KMS-11 (cell line): ENCODE data around the gene ICOS.
"Not testable (repeated sequence)": the region's sequence is repeated elsewhere in the genome, so short reads cannot be mapped to it uniquely, and the experiment has no call there.

Experiments used
- H2AFZ ChIP-seq: fragments of 200-600 bp; sonication (generic); 2 replicates; pipeline ENCODE4 v1.6.1; 2016; ENCODE audit warnings: antibody characterized with exemption, mixed run types, low read depth
- H3K27ac ChIP-seq: fragments of 200-600 bp; sonication (generic); 2 replicates; pipeline ENCODE4 v1.6.1; 2016; ENCODE audit warnings: mild to moderate bottlenecking, mixed run types
- H3K27me3 ChIP-seq: fragments of 200-600 bp; sonication (generic); 2 replicates; pipeline ENCODE4 v1.6.1; 2017; ENCODE audit warnings: mild to moderate bottlenecking, low read depth, mixed run types, moderate library complexity; ENCODE audit not compliant: insufficient read depth
- H3K36me3 ChIP-seq: fragments of 200-600 bp; sonication (generic); 2 replicates; pipeline ENCODE4 v1.6.1; 2017; ENCODE audit warnings: mild to moderate bottlenecking, mixed run types; ENCODE audit not compliant: insufficient read depth
- H3K4me1 ChIP-seq: fragments of 200-600 bp; sonication (generic); 2 replicates; pipeline ENCODE4 v1.6.1; 2016; ENCODE audit warnings: mild to moderate bottlenecking, low read depth, mixed run types; ENCODE audit not compliant: poor library complexity, severe bottlenecking
- H3K4me2 ChIP-seq: fragments of 200-600 bp; sonication (generic); 2 replicates; pipeline ENCODE4 v1.7.0; 2016; ENCODE audit warnings: mild to moderate bottlenecking, mixed run types
- H3K4me3 ChIP-seq: fragments of 200-600 bp; sonication (generic); IDR thresholded peaks from 2 replicates; pipeline ENCODE4 v1.6.1; 2017; ENCODE audit warnings: low read depth, low read length, mixed read lengths; ENCODE audit not compliant: insufficient read depth
- H3K79me2 ChIP-seq: fragments of 200-600 bp; sonication (generic); 2 replicates; pipeline ENCODE4 v1.6.1; 2016; ENCODE audit warnings: low read depth, mixed run types; ENCODE audit not compliant: insufficient read depth
- H3K9ac ChIP-seq: fragments of 200-600 bp; sonication (generic); 2 replicates; pipeline ENCODE4 v1.6.1; 2016; ENCODE audit warnings: mild to moderate bottlenecking, mixed run types
- H4K20me1 ChIP-seq: fragments of 200-600 bp; sonication (generic); 2 replicates; pipeline ENCODE4 v1.6.1; 2016; ENCODE audit warnings: mild to moderate bottlenecking, mixed run types; ENCODE audit not compliant: insufficient read depth
- CTCF ChIP-seq: fragments of 200-600 bp; sonication (generic); conservative IDR thresholded peaks from 2 replicates; pipeline ENCODE4 v1.6.1; 2017; ENCODE audit warnings: low read depth, mild to moderate bottlenecking, antibody characterized with exemption, low read length, moderate library complexity, mixed read lengths

Gene ICOS

GRCh38 chr2:203940039-203940438, 3.5 kb downstream of the ICOS start:
- Histone ChIP-seq H3K4me3 (no peak overlapping the region), H3K4me2 (no peak overlapping the region), H3K27ac (no peak overlapping the region), H3K9ac (no peak overlapping the region), H3K4me1 (no peaks in the 10 kb centered on the region), H2AFZ (no peak overlapping the region), H3K27me3 (no peaks in the 10 kb centered on the region), H4K20me1 (no peaks in the 10 kb centered on the region), H3K79me2 (no peaks in the 10 kb centered on the region), H3K36me3 (no peaks in the 10 kb centered on the region)
- TF ChIP-seq CTCF: no peak

- H3K4me3 ChIP-seq, H3K4me2 ChIP-seq, H3K9ac ChIP-seq, H3K4me1 ChIP-seq, H3K27ac ChIP-seq, H3K36me3 ChIP-seq, H4K20me1 ChIP-seq, H3K79me2 ChIP-seq, H2AFZ ChIP-seq, H3K27me3 ChIP-seq: not testable (repeated sequence)
These were observed 7.2 kb downstream of the ICOS start for GRCh38 chr2:203943493-203944382.

GRCh38 chr2:203948733-203949132, 12.2 kb downstream of the ICOS start:
- H3K79me2 ChIP-seq: no peaks in the 10 kb centered on the region
- no peak for TF ChIP-seq CTCF
- H3K4me3 ChIP-seq: no peak overlapping the region
- H3K27ac ChIP-seq: no peak overlapping the region
- H2AFZ ChIP-seq: no peak overlapping the region
- H4K20me1 ChIP-seq: no peaks in the 10 kb centered on the region
- H3K36me3 ChIP-seq: no peaks in the 10 kb centered on the region
- H3K4me2 ChIP-seq: no peak overlapping the region
- H3K27me3 ChIP-seq: no peaks in the 10 kb centered on the region
- H3K4me1 ChIP-seq: no peaks in the 10 kb centered on the region
- no peak overlapping the region for H3K9ac ChIP-seq

- no peak overlapping the region for H3K4me3 ChIP-seq
- no peaks in the 10 kb centered on the region for H3K79me2 ChIP-seq
- H3K4me1 ChIP-seq: no peaks in the 10 kb centered on the region
- no peak overlapping the region for H3K4me2 ChIP-seq
- no peaks in the 10 kb centered on the region for H4K20me1 ChIP-seq
- no peaks in the 10 kb centered on the region for H3K27me3 ChIP-seq
- no peak for TF ChIP-seq CTCF
- no peaks in the 10 kb centered on the region for H3K36me3 ChIP-seq
- H3K27ac ChIP-seq: no peak overlapping the region
- H3K9ac ChIP-seq: no peak overlapping the region
- no peak overlapping the region for H2AFZ ChIP-seq
These were observed 12.7 kb downstream of the ICOS start for GRCh38 chr2:203949228-203949627.

GRCh38 chr2:203951366-203951902, 14.9 kb downstream of the ICOS start:
- no peak overlapping the region for H3K27ac ChIP-seq
- TF ChIP-seq CTCF: no peak
- H3K4me1 ChIP-seq: no peaks in the 10 kb centered on the region
- H2AFZ ChIP-seq: no peak overlapping the region
- no peaks in the 10 kb centered on the region for H3K27me3 ChIP-seq
- H3K79me2 ChIP-seq: no peaks in the 10 kb centered on the region
- no peak overlapping the region for H3K4me3 ChIP-seq
- H3K4me2 ChIP-seq: no peak overlapping the region
- H3K36me3 ChIP-seq: no peaks in the 10 kb centered on the region
- no peaks in the 10 kb centered on the region for H4K20me1 ChIP-seq
- no peak overlapping the region for H3K9ac ChIP-seq
